ENCODE results near the gene USE1. TPM values are rescaled to one million over a fixed set of nuclear protein-coding genes. Genes with fewer than 3 reads are reported as not detected.

Gene USE1
- polyA plus RNA-seq, 2 of the 4 experiments (the other 2 are of a cell fraction) = 10.1 to 16.5 TPM

DNA sequence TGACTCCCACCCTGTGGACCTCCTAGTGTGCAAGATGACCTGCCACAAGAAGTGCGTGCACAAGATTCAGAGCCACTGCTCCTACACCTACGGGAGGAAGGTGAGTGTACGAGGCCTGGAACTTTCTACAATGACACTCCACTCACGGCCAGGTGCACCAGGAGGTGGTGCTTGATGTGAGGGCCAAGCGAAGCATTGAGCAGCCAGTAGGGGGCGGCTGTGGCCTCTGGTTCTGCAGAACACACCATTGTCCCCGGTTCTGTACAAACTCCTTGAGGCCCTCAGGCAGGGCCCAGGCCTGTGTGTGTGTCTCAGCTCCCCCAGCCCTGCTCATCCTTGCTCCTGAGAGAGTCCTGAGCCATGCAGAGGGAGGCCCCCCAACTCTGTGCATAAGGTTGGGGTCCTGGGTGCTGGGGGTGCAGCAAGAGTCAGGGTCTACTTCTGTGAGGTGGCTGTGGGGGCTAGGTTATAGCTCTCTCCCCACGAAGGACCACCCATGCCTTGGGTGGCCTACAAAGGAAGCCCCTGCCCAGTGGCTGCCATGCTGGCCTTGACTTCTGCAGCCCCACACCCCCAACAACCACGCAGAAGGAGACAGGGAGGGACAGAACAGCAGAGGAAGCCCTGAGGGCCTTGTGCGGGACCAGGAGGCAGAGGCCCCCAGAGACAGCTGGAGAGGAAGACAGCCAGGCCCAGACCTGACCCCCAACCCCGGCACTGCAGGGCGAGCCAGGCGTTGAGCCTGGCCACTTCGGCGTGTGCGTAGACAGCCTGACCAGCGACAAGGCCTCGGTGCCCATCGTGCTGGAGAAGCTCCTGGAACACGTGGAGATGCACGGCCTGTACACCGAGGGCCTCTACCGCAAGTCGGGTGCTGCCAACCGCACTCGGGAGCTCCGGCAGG is 9.7 kb upstream of the USE1 start:
- ATAC-seq (peak; percentile 58 to 75), FAIRE-seq (no peak), DNase-seq (ENCODE audit: low read depth in 1 of 2, low spot score in 1 of 2) (peak; percentile 57 to 72)
- Histone ChIP-seq H3K27ac (no peak overlapping the region), H3K4me2 (no peak overlapping the region), H3K4me3 (no peak overlapping the region), H3K9me3 (no peaks in the 10 kb centered on the region), H3K4me1 (no peaks in the 10 kb centered on the region)
- TF ChIP-seq RFX5 (IDR thresholded peaks at IDR 0.05) (no peak), CTCF (IDR thresholded peaks at IDR 0.05) (peak; percentile 46), RAD21 (conservative IDR thresholded peaks at IDR 0.05 in 1 of 2, IDR thresholded peaks at IDR 0.05 in 1 of 2) (peak; percentile 38 to 67; a peak in 4 of 5 replicates), HOXA7 (CRISPR knock-in tag; IDR thresholded peaks at IDR 0.05) (no peak), SMC3 (IDR thresholded peaks at IDR 0.05) (peak; percentile 43; the same call in 2 of the 3 replicates), ZC3H11A (IDR thresholded peaks at IDR 0.05) (no peak), POLR2AphosphoS2 (conservative IDR thresholded peaks at IDR 0.05; ENCODE audit: low read length) (no peak), HOXB13 (CRISPR knock-in tag; IDR thresholded peaks at IDR 0.05; ENCODE audit: low read depth) (no peak), ATOH8 (CRISPR knock-in tag; IDR thresholded peaks at IDR 0.05; ENCODE audit: low read depth) (no peak), PHF8 (IDR thresholded peaks at IDR 0.05; ENCODE audit: borderline replicate concordance, low read depth) (no peak), CBX8 (IDR thresholded peaks at IDR 0.05) (no peak)
- WGBS (ENCODE audit: missing lambda C conversion rate) = 87% methylated on average over 7 of the region's 27 CpGs
- ChIA-PET POLR2A (no interaction called here), CTCF (interaction anchor here (0.5 to 2.2 kb wide), 7 partner anchors 10 to 80 kb away, joined by 3 to 11 read pairs (median 3); partner anchors contain the start of genes ANKLE1 and USE1)

- H3K27ac ChIP-seq = no peak overlapping the region
- 95% methylated on average over 15 of the region's 25 CpGs for WGBS (ENCODE audit: missing lambda C conversion rate)
- H3K9me3 ChIP-seq = no peaks in the 10 kb centered on the region
- ChIA-PET CTCF (interaction anchor here (1.1 kb wide), 1 partner anchor 77 kb away, joined by 3 read pairs; no protein-coding TSS in a partner anchor), POLR2A (no interaction called here)
- no peak overlapping the region for H3K4me2 ChIP-seq
- TF ChIP-seq, protein P1, sequence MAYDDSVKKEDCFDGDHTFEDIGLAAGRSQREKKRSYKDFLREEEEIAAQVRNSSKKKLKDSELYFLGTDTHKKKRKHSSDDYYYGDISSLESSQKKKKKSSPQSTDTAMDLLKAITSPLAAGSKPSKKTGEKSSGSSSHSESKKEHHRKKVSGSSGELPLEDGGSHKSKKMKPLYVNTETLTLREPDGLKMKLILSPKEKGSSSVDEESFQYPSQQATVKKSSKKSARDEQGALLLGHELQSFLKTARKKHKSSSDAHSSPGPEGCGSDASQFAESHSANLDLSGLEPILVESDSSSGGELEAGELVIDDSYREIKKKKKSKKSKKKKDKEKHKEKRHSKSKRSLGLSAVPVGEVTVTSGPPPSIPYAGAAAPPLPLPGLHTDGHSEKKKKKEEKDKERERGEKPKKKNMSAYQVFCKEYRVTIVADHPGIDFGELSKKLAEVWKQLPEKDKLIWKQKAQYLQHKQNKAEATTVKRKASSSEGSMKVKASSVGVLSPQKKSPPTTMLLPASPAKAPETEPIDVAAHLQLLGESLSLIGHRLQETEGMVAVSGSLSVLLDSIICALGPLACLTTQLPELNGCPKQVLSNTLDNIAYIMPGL (CRISPR knock-in tag; IDR thresholded peaks at IDR 0.05; ENCODE audit: borderline replicate concordance) = no peak
- TF ChIP-seq CHD4 (IDR thresholded peaks at IDR 0.05; ENCODE audit: borderline replicate concordance) = no peak
- TF ChIP-seq NFE2L2 (conservative IDR thresholded peaks at IDR 0.05; ENCODE audit: low read length) = no peak
- TF ChIP-seq POLR2A (IDR thresholded peaks at IDR 0.05; ENCODE audit: low read length) = no peak
- no peak for TF ChIP-seq SREBF2 (IDR thresholded peaks at IDR 0.05)
- no peak for TF ChIP-seq RNF2 (IDR thresholded peaks at IDR 0.05; ENCODE audit: borderline replicate concordance, low read depth)
- no peak for TF ChIP-seq RCOR1 (IDR thresholded peaks at IDR 0.05; ENCODE audit: low read depth, low read length)
- TF ChIP-seq E2F6 (IDR thresholded peaks at IDR 0.05; ENCODE audit: borderline replicate concordance, low read depth) = no peak
- no peak for TF ChIP-seq POLR2AphosphoS2 (conservative IDR thresholded peaks at IDR 0.05; ENCODE audit: low read length)
- TF ChIP-seq NPAS2 (CRISPR knock-in tag; IDR thresholded peaks at IDR 0.05; ENCODE audit: borderline replicate concordance) = no peak
- ATAC-seq = no peak
- no peak for FAIRE-seq
- H3K4me1 ChIP-seq = no peaks in the 10 kb centered on the region
- DNase-seq (ENCODE audit: low read depth in 1 of 2, low spot score in 1 of 2) = no peak
- H3K4me3 ChIP-seq = no peak overlapping the region
Observed at GRCh38 chr19:17206736-17207581, 8.2 kb upstream of the USE1 start.
